Ishikawa (cell line): Measurements from ENCODE around the gene ZCCHC14.

Experiments
- CEBPB ChIP-seq: IDR thresholded peaks from 2 replicates; pipeline ENCODE4 v1.6.1; 2012
- CREB1 ChIP-seq: IDR thresholded peaks from 2 replicates; pipeline ENCODE4 v1.6.1; 2012; ENCODE audit warnings: low read depth
- EP300 ChIP-seq: IDR thresholded peaks from 2 replicates; pipeline ENCODE4 v1.6.1; 2012; ENCODE audit warnings: borderline replicate concordance
- FOXM1 ChIP-seq: IDR thresholded peaks from 2 replicates; pipeline ENCODE4 v1.6.1; 2012; ENCODE audit warnings: low read depth, borderline replicate concordance
- RAD21 ChIP-seq: IDR thresholded peaks from 2 replicates; pipeline ENCODE4 v1.6.1; 2012; ENCODE audit warnings: low read depth
- TAF1 ChIP-seq: IDR thresholded peaks from 2 replicates; pipeline ENCODE4 v1.6.1; 2012; ENCODE audit warnings: low read depth, mild to moderate bottlenecking
- TEAD4 ChIP-seq: IDR thresholded peaks from 2 replicates; pipeline ENCODE4 v1.6.1; 2012
- YY1 ChIP-seq: IDR thresholded peaks from 2 replicates; pipeline ENCODE4 v1.6.1; 2012; ENCODE audit warnings: low read depth
- TF ChIP-seq, protein P1 (sequence below): IDR thresholded peaks from 2 replicates; pipeline ENCODE4 v1.6.1; 2012; ENCODE audit warnings: low read depth, mild to moderate bottlenecking
- TF ChIP-seq, protein P2 (sequence below): IDR thresholded peaks from 2 replicates; pipeline ENCODE4 v1.6.1; 2012
- TF ChIP-seq, protein P3 (sequence below): IDR thresholded peaks from 2 replicates; pipeline ENCODE4 v1.6.1; 2012

DNA sequence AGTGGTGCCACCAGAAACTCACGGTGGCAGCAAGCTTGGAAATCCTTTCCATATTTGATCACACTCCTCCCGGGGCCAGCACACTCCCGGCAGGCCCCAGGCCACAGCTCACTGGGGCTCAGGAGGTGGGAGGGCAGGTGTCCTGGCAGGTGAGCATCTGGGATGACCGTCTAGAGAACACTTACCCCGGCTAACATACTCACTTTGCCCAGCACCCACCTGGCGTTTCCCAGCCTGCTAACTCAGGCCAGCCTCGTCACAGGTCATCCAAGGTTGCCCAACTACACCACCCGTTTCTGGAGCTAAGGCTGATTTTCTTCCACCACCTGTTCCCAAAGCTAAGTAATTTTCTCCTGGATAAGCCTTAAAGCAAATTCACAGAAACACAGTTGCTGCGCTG, 134.1 kb downstream of the ZCCHC14 start:
- TF ChIP-seq TAF1: no peak
- TF ChIP-seq, protein P1, sequence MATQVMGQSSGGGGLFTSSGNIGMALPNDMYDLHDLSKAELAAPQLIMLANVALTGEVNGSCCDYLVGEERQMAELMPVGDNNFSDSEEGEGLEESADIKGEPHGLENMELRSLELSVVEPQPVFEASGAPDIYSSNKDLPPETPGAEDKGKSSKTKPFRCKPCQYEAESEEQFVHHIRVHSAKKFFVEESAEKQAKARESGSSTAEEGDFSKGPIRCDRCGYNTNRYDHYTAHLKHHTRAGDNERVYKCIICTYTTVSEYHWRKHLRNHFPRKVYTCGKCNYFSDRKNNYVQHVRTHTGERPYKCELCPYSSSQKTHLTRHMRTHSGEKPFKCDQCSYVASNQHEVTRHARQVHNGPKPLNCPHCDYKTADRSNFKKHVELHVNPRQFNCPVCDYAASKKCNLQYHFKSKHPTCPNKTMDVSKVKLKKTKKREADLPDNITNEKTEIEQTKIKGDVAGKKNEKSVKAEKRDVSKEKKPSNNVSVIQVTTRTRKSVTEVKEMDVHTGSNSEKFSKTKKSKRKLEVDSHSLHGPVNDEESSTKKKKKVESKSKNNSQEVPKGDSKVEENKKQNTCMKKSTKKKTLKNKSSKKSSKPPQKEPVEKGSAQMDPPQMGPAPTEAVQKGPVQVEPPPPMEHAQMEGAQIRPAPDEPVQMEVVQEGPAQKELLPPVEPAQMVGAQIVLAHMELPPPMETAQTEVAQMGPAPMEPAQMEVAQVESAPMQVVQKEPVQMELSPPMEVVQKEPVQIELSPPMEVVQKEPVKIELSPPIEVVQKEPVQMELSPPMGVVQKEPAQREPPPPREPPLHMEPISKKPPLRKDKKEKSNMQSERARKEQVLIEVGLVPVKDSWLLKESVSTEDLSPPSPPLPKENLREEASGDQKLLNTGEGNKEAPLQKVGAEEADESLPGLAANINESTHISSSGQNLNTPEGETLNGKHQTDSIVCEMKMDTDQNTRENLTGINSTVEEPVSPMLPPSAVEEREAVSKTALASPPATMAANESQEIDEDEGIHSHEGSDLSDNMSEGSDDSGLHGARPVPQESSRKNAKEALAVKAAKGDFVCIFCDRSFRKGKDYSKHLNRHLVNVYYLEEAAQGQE: no peak
- TF ChIP-seq CEBPB: no peak
- no peak for TF ChIP-seq TEAD4
- TF ChIP-seq EP300: no peak
- no peak for TF ChIP-seq RAD21
- TF ChIP-seq, protein P2, sequence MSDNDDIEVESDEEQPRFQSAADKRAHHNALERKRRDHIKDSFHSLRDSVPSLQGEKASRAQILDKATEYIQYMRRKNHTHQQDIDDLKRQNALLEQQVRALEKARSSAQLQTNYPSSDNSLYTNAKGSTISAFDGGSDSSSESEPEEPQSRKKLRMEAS: no peak
- no peak for TF ChIP-seq YY1
- TF ChIP-seq FOXM1: no peak
- no peak for TF ChIP-seq CREB1
- TF ChIP-seq, protein P3, sequence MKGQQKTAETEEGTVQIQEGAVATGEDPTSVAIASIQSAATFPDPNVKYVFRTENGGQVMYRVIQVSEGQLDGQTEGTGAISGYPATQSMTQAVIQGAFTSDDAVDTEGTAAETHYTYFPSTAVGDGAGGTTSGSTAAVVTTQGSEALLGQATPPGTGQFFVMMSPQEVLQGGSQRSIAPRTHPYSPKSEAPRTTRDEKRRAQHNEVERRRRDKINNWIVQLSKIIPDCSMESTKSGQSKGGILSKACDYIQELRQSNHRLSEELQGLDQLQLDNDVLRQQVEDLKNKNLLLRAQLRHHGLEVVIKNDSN: no peak
